BJ (cell line): ENCODE measurements around the gene DNM3. TPM values are rescaled to one million over a fixed set of nuclear protein-coding genes. Genes with fewer than 3 reads are reported as not detected.

Experiments
- CTCF ChIA-PET: fragments of 350-600 bp; formaldehyde crosslinking; extraction: SDS; loops from one replicate; lab custom pipeline; 2021; ENCODE audit warnings: antibody characterized with exemption, inconsistent platforms; lab: Yijun Ruan, JAX
- POLR2A ChIA-PET: fragments of 300-600 bp; sonication (Branson Sonifier 250); formaldehyde crosslinking; extraction: SDS; loops from one replicate; lab custom pipeline; 2021; ENCODE audit warnings: antibody characterized with exemption; lab: Charles Lee
- DNase-seq: peaks from one replicate; pipeline ENCODE4 v3.0.0-alpha.2; 2011; ENCODE audit warnings: low read depth
- H3K27me3 ChIP-seq: 2 replicates; pipeline ENCODE4 v1.6.0; 2011; ENCODE audit warnings: low read length; ENCODE audit not compliant: control insufficient read depth, insufficient read depth
- H3K36me3 ChIP-seq: 2 replicates; pipeline ENCODE4 v1.5.1; 2011; ENCODE audit warnings: low read length; ENCODE audit not compliant: control insufficient read depth, insufficient read depth
- H3K4me3 ChIP-seq: 2 replicates; pipeline ENCODE4 v1.5.1; 2011; ENCODE audit warnings: low read depth, mild to moderate bottlenecking, control low read depth, low read length
- CTCF ChIP-seq: IDR thresholded peaks from 2 replicates; pipeline ENCODE4 v1.5.1; 2011; ENCODE audit warnings: low read depth, mild to moderate bottlenecking, control low read depth, inconsistent platforms, low read length, moderate library complexity; ENCODE audit not compliant: insufficient read depth
- polyA plus RNA-seq: library from polyadenylated mRNA; depleted of rRNA; stranded (reverse); fragments of >200 nt; gene quantifications from 2 replicates; pipeline ENCODE4 v1.2.3, GENCODE V29; 2011

DNM3 gene
- polyA plus RNA-seq, 1 experiment: 0.26 TPM

GRCh38 chr1:171845998-171846397, 4.7 kb downstream of the DNM3 start:
- H3K4me3 ChIP-seq: no peak overlapping the region
- CTCF ChIA-PET: no interaction called here
- TF ChIP-seq CTCF: no peak
- POLR2A ChIA-PET: no interaction called here
- DNase-seq: no peak
- H3K36me3 ChIP-seq: no peaks in the 10 kb centered on the region
- H3K27me3 ChIP-seq: peaks cover 9% of the 10 kb centered on the region

- Histone ChIP-seq H3K27me3 (peaks cover 2% of the 10 kb centered on the region; the same call in 1 of the 2 replicates), H3K36me3 (no peaks in the 10 kb centered on the region), H3K4me3 (no peak overlapping the region)
- DNase-seq: no peak
- ChIA-PET POLR2A (no interaction called here), CTCF (interaction anchor here (1.6 to 2.2 kb wide), 2 partner anchors 12 to 48 kb away, joined by 4 to 5 read pairs; no protein-coding TSS in a partner anchor)
- no peak for TF ChIP-seq CTCF
Observed at GRCh38 chr1:171849245-171849898, 8.1 kb downstream of the DNM3 start.

GRCh38 chr1:171850651-171851350, 9.5 kb downstream of the DNM3 start:
- DNase-seq: no peak
- Histone ChIP-seq H3K36me3 (no peaks in the 10 kb centered on the region), H3K4me3 (no peak overlapping the region), H3K27me3 (peaks cover 2% of the 10 kb centered on the region; the same call in 1 of the 2 replicates)
- CTCF ChIA-PET: interaction anchor here (1.0 kb wide), 1 partner anchor 206 kb away, joined by 3 read pairs; no protein-coding TSS in a partner anchor
- POLR2A ChIA-PET: no interaction called here
- TF ChIP-seq CTCF: no peak

GRCh38 chr1:171852272-171852671, 11.0 kb downstream of the DNM3 start:
- no peak for TF ChIP-seq CTCF
- Histone ChIP-seq H3K36me3 (no peaks in the 10 kb centered on the region), H3K27me3 (peaks cover 2% of the 10 kb centered on the region; the same call in 1 of the 2 replicates), H3K4me3 (no peak overlapping the region)
- DNase-seq: peak; percentile 25
- POLR2A ChIA-PET: no interaction called here
- CTCF ChIA-PET: interaction anchor here (0.6 kb wide), 1 partner anchor 18 kb away, joined by 4 read pairs; no protein-coding TSS in a partner anchor

GRCh38 chr1:171855381-171855780, 14.1 kb downstream of the DNM3 start:
- DNase-seq: no peak
- peaks cover 2% of the 10 kb centered on the region; the same call in 1 of the 2 replicates for H3K27me3 ChIP-seq
- no peak overlapping the region for H3K4me3 ChIP-seq
- ChIA-PET CTCF (interaction anchor here (0.9 kb wide), 1 partner anchor 118 kb away, joined by 3 read pairs; no protein-coding TSS in a partner anchor), POLR2A (no interaction called here)
- no peaks in the 10 kb centered on the region for H3K36me3 ChIP-seq
- TF ChIP-seq CTCF: no peak
